ENCODE results near the gene UBE2I.
"Not testable (repeated sequence)": the region's sequence is repeated elsewhere in the genome, so short reads cannot be mapped to it uniquely, and the experiment has no call there.

The UBE2I gene

DNA sequence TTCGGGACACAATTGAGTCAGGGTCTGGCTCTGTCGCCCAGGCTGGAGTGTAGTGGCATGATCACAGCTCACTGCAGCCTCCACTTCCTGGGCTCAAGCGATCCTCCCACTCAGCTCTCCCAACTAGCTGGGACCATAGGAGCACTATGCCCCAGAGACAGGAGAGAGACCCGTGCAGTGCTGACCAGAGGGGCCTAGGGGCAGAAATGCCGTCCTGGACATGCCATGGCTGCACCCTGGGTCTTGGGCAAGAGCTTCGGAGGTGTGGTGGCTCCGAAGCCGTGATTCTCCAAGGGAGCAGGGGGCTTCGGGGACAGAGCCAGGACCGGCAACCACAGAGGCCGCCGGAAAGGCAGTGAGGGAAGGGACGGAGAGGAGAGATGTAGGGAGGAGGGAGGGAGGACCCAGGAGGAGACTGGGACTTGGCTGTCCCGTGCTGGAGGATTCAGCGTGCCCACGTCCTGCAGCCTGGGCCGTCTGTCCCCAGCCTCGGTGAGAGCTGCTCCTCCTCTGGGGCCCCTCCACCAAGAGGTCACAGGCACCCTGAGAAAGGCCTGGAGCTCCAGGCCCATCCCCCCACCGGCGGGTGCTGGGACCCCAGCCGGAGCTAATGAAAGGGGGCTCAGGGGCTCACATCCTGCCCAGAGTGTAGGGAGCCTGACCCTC, 31.7 kb upstream of the UBE2I start:
- DNase-seq = no peak

DNA sequence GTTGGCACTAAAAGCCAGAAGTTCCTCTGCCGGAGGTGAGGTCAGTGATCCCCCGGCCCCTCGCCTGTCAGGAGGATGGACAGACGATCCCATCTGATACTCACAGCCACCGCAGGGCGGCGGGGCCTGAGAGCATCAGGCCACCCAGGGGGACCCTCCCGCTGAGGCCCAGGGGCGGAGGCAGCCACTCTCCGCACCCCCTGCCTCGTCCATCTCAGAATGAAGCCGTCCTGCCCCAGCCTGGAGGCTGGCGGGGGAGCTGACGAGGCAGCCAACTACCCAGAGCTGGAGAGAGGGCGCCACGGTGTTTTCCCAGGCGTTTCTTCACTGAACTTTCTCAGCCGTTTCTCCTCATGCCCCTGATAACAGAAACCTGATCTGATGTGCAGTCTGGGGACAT, 31.0 kb upstream of the UBE2I start:
- DNase-seq = no peak

DNA sequence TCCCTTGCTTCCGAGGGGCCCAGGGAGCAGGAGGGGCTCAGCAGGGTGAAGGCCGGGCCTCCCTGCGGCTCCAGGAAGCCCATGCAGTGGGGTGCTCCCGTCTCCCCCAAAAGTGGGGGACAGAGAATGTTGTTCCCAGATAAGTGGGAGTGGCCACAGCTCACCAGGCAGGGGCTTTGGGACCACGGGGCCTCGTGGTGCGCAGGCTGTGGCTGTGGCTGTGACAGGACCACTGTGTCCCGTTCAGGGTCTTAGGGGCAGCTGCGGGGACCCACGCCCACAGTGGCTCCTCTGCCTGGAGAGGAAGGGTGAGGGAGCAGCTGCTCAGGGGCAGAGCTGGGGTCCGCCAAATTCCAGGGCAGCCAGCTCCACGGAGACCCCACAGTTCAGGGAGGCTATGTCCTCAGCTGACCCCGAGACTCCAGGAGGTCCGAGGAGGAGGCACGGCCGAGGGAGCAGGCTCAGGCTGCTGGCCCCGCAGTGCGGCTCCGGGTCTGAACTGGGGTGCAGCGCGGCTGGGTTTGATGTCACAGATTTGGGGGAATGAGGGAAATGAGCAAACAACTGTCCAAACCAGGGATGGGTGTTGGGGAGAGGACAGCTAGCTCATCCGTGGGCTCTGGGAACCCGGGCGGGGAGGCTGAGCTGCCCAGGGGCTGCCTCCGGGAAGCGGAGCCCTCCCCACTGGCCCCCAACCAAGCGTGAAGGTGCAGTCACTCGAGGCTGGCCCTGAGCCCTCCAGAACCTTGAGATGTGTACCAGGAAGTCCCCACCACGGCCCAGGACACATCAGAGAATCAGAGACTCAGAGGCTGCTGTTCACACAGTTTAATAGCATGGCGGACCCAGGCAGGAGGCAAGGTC, 30.1 kb upstream of the UBE2I start:
- DNase-seq = no peak

- no peak for DNase-seq
Measured at GRCh38 chr16:1279945-1280589, 29.4 kb upstream of the UBE2I start.

DNA sequence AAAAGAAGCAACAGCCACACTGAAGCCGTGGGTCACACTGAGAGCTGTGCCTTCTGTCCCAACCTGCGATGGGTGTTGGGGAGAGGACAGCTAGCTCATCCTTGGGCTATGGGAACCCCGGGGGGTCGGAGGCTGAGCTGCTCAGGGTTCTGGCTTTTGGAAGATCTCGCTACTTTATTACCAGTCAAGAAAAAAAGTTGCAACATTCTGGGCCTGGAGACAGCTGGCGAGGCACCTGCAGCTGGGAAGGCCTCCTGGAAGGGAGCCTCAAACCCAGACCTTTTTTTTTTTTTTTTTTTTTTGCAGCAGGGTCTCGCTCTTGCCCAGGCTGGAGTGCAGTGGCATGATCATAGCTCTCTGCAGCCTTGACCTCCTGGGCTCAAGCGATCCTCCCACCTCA, 28.7 kb upstream of the UBE2I start:
- DNase-seq = no peak

GRCh38 chr16:1281517-1281916, 27.9 kb upstream of the UBE2I start:
- DNase-seq = no peak

- no peak for DNase-seq
Measured at GRCh38 chr16:1282324-1282973, 27.0 kb upstream of the UBE2I start.

- DNase-seq = no peak
Measured at GRCh38 chr16:1283296-1283695, 26.1 kb upstream of the UBE2I start.

GRCh38 chr16:1283996-1284616, 25.3 kb upstream of the UBE2I start:
- DNase-seq = no peak

- no peak for DNase-seq
Measured at GRCh38 chr16:1285669-1286512, 23.5 kb upstream of the UBE2I start.

- DNase-seq = no peak
Measured at GRCh38 chr16:1286513-1287094, 22.8 kb upstream of the UBE2I start.

- DNase-seq = no peak
Measured at GRCh38 chr16:1287982-1288670, 21.3 kb upstream of the UBE2I start.

DNA sequence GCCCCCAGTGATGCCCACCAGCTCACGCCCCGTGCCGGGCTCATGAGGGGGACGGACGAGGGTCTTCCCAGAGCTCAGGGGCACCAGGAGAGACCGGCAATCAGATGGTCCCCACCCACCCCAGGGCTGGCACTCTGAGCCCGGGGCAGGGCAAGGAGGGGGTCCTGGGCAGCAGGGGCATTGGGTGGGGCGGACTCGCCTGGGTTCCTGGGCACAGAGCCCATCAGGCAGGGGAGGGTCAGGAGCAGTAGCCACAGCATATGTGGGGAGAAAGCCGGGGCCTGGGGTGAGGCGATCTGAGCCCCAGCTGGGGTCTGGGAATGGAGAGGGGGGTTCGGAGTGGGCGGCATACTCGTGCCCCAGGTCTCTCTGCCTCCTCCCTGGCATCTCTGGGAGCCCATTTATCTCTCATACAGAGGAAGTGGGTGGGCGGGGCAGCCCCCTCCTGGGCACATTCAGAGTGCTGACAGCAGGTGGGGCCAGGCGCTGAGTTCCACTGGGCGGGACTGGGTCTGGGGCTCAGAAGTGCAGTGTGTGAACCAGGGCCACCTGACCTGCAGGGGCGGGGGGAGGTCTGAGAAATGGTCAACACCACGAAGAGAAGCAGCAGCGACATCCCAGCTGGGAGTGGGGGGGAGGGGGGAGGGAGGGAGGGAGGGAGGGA, 20.5 kb upstream of the UBE2I start:
- no peak for DNase-seq

DNA sequence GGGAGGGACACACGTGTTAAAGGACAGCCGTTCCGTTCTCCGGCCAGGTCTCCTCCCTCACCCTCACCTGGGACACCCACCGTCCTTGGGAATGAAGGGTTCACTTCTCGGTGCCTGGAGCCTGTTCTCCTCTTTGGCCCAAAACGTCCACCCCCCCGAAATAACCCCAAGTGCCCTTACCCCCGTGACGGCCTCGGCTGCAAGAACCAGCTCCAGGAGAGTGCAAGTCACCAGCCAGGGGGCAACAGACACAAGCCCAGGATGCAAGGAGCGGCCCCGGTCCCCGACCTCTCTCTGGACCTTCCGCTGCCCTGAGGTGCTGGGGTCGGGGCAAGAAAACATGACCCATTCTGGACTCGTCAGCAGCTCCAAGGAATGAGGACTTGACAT, 20.0 kb upstream of the UBE2I start:
- no peak for DNase-seq

- DNase-seq = no peak
Measured at GRCh38 chr16:1290063-1290501, 19.4 kb upstream of the UBE2I start.

- DNase-seq = no peak
Measured at GRCh38 chr16:1290860-1291575, 18.4 kb upstream of the UBE2I start.

- no peak for DNase-seq
Measured at GRCh38 chr16:1291576-1291974, 17.9 kb upstream of the UBE2I start.

- not testable (repeated sequence) for DNase-seq
Measured at GRCh38 chr16:1292208-1292607, 17.2 kb upstream of the UBE2I start.

- DNase-seq = not testable (repeated sequence)
Measured at GRCh38 chr16:1292808-1293207, 16.6 kb upstream of the UBE2I start.

Measured in activated CD8-positive, alpha-beta memory T cell treated with anti-CD3 and anti-CD28 coated beads, Interleukin-2, amount 50 U/mL, for 48 hours (primary cell).